Right lobe of liver (tissue), 4 donors: ENCODE data around the gene DSCAML1.

Source experiments
- POLR2A ChIP-seq: fragments of 450-650 bp; IDR thresholded peaks from one replicate; pipeline ENCODE4 v1.6.1; 2017; ENCODE audit warnings: antibody characterized with exemption, mild to moderate bottlenecking
- TF ChIP-seq, protein P1 (sequence below), 4 donors: fragments of 200-600 bp in 3 of 4; fragments of 450-650 bp in 1 of 4; IDR thresholded peaks; one replicate each; pipeline versions ENCODE4 v1.5.1 to v1.8.0; 2016 to 2022; ENCODE audit warnings: antibody characterized with exemption in 4 of 4, mild to moderate bottlenecking in 2 of 4
- donor health status: DM: no; HTN: no; CAD: no.
- donor health status: DM: no; HTN: no; CAD: no.
- donor health status: DM: no; HTN: yes; CAD: no.

GRCh38 chr11:117685566-117685965, 111.5 kb downstream of the DSCAML1 start:
- no peak for TF ChIP-seq POLR2A
- TF ChIP-seq, protein P1, sequence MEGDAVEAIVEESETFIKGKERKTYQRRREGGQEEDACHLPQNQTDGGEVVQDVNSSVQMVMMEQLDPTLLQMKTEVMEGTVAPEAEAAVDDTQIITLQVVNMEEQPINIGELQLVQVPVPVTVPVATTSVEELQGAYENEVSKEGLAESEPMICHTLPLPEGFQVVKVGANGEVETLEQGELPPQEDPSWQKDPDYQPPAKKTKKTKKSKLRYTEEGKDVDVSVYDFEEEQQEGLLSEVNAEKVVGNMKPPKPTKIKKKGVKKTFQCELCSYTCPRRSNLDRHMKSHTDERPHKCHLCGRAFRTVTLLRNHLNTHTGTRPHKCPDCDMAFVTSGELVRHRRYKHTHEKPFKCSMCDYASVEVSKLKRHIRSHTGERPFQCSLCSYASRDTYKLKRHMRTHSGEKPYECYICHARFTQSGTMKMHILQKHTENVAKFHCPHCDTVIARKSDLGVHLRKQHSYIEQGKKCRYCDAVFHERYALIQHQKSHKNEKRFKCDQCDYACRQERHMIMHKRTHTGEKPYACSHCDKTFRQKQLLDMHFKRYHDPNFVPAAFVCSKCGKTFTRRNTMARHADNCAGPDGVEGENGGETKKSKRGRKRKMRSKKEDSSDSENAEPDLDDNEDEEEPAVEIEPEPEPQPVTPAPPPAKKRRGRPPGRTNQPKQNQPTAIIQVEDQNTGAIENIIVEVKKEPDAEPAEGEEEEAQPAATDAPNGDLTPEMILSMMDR (IDR thresholded peaks at IDR 0.05): no peak
